ENCODE measurements around the gene FOSB.
A peak's percentile ranks its signal among the peaks of the same experiment; 100 is the strongest.

Gene FOSB

DNA sequence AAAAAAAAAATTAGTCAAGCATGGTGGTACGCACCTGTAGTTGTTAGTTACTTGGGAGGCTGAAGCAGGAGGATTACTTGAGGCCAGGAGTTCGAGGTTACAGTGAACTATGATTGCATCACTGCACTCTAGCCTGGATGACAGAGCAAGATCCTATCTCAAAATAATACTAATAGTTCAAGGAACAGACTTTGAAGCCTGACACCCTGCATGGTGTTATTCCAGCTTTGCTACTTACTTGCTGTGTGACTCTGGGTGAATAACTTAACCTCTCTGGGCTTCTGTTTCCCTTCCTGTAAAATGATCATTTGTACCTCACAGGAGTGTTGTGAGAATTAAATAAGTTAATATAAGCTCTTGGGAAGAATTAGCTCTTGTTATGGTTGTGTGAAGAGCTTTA, 3.5 kb upstream of the FOSB start:
- Mint-ChIP-seq H3K4me1 (ENCODE audit: low read depth in 2 of 2) (peaks cover 16 to 18% of the 10 kb centered on the region in 2 donors), H3K4me3 (no peak overlapping the region), H3K27ac (peak overlapping the region in 1 of 2 donors; percentile 52), H3K9me3 (no peaks in the 10 kb centered on the region), H3K27me3 (peaks cover 0 to 6% of the 10 kb centered on the region in 2 donors), H3K36me3 (ENCODE audit: insufficient read depth) (peaks cover 33% of the 10 kb centered on the region)
- DNase-seq (no peak), ATAC-seq (replicated peaks) (no peak)

DNA sequence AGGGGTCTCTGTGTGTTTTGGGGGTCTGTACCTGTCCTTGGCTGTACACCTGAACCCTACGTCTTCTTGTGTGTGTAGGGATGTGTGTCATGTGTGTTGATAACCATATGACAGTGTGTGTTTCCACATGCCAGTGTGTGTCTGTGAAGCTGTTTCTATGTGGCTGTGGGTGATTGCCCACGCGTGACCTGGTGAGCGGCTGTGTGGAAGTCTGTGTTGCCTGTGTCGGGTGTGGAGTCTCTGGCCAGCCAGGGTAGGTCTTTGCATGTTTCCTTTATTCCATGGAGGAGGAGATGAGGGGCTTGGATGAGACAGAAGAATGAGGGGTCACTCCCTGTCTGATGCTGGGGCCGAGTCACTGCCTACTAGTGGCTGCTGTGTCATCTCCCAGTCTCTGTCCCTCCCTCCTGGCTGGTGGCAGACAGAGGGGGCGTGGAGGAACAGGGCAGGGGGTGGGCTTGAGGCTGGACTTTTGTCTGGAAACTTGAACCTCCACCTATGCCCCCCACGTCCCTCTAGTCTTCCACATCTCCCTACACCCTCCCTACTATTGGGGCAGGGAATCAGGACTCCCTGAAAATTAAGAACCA, 2.8 kb upstream of the FOSB start:
- no peak overlapping the region for H3K27ac Mint-ChIP-seq
- DNase-seq (no peak), ATAC-seq (replicated peaks) (no peak)
- H3K4me1 Mint-ChIP-seq (ENCODE audit: low read depth in 2 of 2) = peaks cover 22 to 25% of the 10 kb centered on the region in 2 donors
- no peaks in the 10 kb centered on the region for H3K9me3 Mint-ChIP-seq
- H3K27me3 Mint-ChIP-seq = peaks cover 0 to 6% of the 10 kb centered on the region in 2 donors
- peaks cover 39% of the 10 kb centered on the region for H3K36me3 Mint-ChIP-seq (ENCODE audit: insufficient read depth)
- no peak overlapping the region for H3K4me3 Mint-ChIP-seq

DNA sequence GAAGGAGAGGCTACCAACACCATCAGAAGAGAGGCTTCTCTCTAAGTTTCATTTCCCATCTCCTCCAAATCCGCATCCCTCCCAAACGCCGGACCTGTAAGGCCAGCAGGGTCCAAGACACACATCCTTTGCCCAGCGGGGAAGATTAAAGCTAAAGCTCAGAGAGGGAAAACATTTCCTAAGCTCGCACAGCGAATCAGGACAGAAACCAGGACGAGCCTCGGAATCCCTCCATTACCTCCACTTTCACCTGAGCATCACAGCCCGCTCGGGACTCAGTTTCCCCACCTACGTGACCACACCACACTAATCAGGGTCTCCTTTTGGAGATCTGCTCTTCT, 711 bp upstream of the FOSB start:
- DNase-seq (no peak), ATAC-seq (replicated peaks) (no peak)
- Mint-ChIP-seq H3K4me3 (peak overlapping the region; percentile 94 to 98), H3K27me3 (peaks cover 0 to 6% of the 10 kb centered on the region in 2 donors), H3K4me1 (ENCODE audit: low read depth in 2 of 2) (peaks cover 36 to 42% of the 10 kb centered on the region in 2 donors), H3K36me3 (ENCODE audit: insufficient read depth) (peaks cover 61% of the 10 kb centered on the region), H3K9me3 (no peaks in the 10 kb centered on the region), H3K27ac (peak overlapping the region; percentile 96 to 100)

DNA sequence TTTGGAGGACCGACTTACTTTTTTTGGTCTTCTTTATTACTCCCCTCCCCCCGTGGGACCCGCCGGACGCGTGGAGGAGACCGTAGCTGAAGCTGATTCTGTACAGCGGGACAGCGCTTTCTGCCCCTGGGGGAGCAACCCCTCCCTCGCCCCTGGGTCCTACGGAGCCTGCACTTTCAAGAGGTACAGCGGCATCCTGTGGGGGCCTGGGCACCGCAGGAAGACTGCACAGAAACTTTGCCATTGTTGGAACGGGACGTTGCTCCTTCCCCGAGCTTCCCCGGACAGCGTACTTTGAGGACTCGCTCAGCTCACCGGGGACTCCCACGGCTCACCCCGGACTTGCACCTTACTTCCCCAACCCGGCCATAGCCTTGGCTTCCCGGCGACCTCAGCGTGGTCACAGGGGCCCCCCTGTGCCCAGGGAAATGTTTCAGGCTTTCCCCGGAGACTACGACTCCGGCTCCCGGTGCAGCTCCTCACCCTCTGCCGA, 409 bp downstream of the FOSB start:
- Mint-ChIP-seq H3K27me3 (peaks cover 0 to 15% of the 10 kb centered on the region in 2 donors), H3K27ac (peak overlapping the region; percentile 96 to 100), H3K9me3 (no peaks in the 10 kb centered on the region), H3K4me1 (ENCODE audit: low read depth in 2 of 2) (peaks cover 39 to 45% of the 10 kb centered on the region in 2 donors), H3K4me3 (peak overlapping the region; percentile 94 to 98), H3K36me3 (ENCODE audit: insufficient read depth) (peaks cover 72% of the 10 kb centered on the region)
- ATAC-seq (replicated peaks) (peak; percentile 4), DNase-seq (peak; percentile 60 to 71 (median 61))

DNA sequence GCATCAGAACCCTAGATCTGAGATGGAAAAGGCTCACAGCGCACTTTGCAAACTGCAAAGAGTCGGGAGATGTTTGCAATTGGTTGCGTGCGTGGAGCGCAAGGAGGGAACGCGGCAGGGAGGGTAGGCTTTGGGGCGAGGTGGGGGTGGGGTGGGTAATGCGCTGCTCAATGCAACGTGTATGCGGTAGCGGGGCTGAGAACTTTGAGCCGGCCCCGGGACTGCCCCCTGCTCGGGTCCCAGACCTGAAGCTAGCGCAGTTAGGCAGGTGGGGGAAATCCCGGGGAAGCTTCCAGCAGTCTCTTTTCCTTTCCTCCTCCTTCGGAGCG, 971 bp downstream of the FOSB start:
- peak; percentile 47 for ATAC-seq (replicated peaks)
- Mint-ChIP-seq H3K27me3 (peaks cover 0 to 16% of the 10 kb centered on the region in 2 donors), H3K36me3 (ENCODE audit: insufficient read depth) (peaks cover 78% of the 10 kb centered on the region), H3K4me1 (ENCODE audit: low read depth in 2 of 2) (peaks cover 39 to 49% of the 10 kb centered on the region in 2 donors), H3K9me3 (no peaks in the 10 kb centered on the region), H3K27ac (peak overlapping the region; percentile 96 to 100), H3K4me3 (peak overlapping the region; percentile 94 to 98)
- no peak for DNase-seq

- peak; percentile 89 to 94 (median 91) for DNase-seq
- Mint-ChIP-seq H3K27me3 (peaks cover 0 to 16% of the 10 kb centered on the region in 2 donors), H3K36me3 (ENCODE audit: insufficient read depth) (peaks cover 83% of the 10 kb centered on the region), H3K4me3 (peak overlapping the region; percentile 94 to 98), H3K9me3 (no peaks in the 10 kb centered on the region), H3K4me1 (ENCODE audit: low read depth in 2 of 2) (peaks cover 39 to 54% of the 10 kb centered on the region in 2 donors), H3K27ac (peak overlapping the region; percentile 96 to 100)
- ATAC-seq (replicated peaks) = peak; percentile 53
Measured at GRCh38 chr19:45469132-45469944, 1.5 kb downstream of the FOSB start.

DNA sequence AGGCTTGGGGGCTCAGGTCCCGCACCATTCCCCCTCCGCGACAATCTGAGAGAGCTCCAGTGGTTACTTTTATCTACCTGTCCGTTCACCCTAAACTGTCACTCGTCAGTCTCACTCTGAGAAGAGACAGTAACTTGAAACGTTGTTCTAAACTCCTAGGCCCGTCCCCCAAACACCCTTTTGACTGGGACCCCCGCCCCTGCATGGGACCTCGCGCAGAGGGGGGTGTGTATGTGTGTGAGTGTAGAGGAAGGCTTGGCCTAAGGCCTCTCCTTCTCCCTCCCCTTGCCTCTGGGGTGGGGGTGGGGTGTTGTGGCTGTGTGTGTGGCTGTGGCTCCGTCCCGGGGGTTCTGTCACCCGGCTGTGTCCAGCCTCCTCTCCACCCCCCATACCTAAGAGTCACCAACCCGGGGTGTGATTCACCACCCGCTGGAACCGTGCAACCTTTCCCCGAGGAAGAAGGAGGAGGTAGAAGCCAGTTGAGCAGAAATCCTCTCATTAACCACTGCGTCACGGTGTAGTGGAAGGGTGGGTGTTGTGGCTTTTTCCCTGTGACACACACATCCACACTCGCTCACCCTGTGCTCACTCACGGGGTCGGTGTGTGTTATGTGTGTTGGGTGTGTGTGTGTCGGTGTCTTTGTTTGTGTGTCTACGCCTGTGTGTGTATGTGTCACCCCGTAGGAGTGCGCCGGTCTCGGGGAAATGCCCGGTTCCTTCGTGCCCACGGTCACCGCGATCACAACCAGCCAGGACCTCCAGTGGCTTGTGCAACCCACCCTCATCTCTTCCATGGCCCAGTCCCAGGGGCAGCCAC, 2.4 kb downstream of the FOSB start:
- Mint-ChIP-seq H3K27me3 (peaks cover 0 to 10% of the 10 kb centered on the region in 2 donors), H3K36me3 (ENCODE audit: insufficient read depth) (peaks cover 91% of the 10 kb centered on the region), H3K27ac (peak overlapping the region; percentile 96 to 100), H3K4me3 (peak overlapping the region; percentile 94 to 98), H3K9me3 (no peaks in the 10 kb centered on the region), H3K4me1 (ENCODE audit: low read depth in 2 of 2) (peaks cover 45 to 60% of the 10 kb centered on the region in 2 donors)
- DNase-seq (peak; percentile 45 to 57 (median 52)), ATAC-seq (replicated peaks) (peak; percentile 5)

- ATAC-seq (replicated peaks) (no peak), DNase-seq (peak in 1 of 3 experiments; percentile 25)
- Mint-ChIP-seq H3K27ac (peak overlapping the region; percentile 96 to 100), H3K4me3 (peak overlapping the region; percentile 94 to 98), H3K9me3 (no peaks in the 10 kb centered on the region), H3K4me1 (ENCODE audit: low read depth in 2 of 2) (peaks cover 47 to 63% of the 10 kb centered on the region in 2 donors), H3K27me3 (peaks cover 0 to 10% of the 10 kb centered on the region in 2 donors), H3K36me3 (ENCODE audit: insufficient read depth) (peaks cover 97% of the 10 kb centered on the region)
Measured at GRCh38 chr19:45470762-45471081, 2.9 kb downstream of the FOSB start.

DNA sequence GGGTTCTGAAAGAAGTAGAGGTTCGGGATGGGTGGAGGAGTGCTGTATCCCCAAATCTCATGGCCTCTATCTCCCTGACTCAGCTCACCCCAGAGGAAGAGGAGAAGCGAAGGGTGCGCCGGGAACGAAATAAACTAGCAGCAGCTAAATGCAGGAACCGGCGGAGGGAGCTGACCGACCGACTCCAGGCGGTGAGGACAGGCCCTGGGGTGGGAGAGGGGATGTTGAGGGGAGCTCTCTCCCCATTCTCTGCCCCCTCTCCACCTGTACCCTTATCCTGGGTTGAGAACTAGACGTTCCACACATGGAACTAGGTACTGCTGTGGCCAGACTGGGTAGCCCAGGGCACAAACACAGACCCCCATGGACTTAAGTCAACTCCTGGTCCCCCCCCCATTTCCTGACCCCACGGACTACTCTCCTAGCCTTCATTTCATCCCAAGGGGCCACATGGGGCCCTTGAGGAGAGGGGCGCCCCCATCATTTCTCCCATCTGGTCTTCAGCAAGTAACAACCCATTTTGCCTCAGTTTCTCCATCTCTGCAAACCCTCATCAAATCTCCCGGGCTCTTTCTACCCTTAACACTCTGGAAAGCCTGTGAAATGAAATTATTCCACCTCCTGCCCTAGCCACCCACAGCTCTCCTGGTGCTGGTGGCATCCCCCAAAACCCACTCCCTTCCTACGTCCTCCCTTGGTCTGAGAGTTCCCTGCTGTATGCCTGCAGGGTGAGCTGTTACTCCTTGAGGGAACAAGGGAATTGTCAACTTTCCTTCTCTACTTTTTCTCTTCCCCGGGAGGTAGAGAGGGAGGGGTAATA, 3.5 kb downstream of the FOSB start:
- H3K4me3 Mint-ChIP-seq = peak overlapping the region; percentile 94 to 98
- DNase-seq (peak in 2 of 3 experiments; percentile 25 to 33), ATAC-seq (replicated peaks) (no peak)
- no peaks in the 10 kb centered on the region for H3K9me3 Mint-ChIP-seq
- H3K27ac Mint-ChIP-seq = peak overlapping the region; percentile 96 to 100
- H3K36me3 Mint-ChIP-seq (ENCODE audit: insufficient read depth) = peaks cover 98% of the 10 kb centered on the region
- H3K4me1 Mint-ChIP-seq (ENCODE audit: low read depth in 2 of 2) = peaks cover 48 to 67% of the 10 kb centered on the region in 2 donors
- peaks cover 0 to 10% of the 10 kb centered on the region in 2 donors for H3K27me3 Mint-ChIP-seq

DNA sequence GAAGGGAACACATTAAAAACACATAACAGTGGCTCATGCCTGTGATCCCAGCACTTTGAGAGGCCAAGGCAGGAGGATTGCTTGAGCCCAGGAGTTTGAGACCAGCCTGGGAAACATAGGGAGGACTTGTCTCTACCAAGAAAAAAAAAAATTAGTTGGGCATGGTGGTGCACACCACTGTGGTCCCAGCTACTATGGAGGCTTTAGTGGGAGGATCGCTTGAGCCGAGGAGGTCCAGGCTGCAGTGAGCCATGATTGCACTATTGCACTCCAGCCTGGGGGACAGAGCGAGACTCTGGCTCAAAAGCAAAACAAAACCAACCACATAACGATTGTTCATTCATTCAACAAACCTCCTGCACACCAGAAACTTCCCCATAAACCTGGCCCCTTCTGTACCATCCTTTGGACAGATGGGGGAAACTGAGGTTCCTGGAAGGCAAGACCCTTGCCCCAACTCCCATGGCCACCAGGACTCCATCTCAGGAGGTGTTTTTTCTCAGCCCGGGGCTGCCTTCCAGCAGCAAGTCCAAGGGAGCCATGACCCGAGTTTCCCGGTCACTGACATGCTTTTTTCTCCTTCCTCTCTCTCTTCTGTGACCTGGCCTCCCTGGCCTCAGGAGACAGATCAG, 4.3 kb downstream of the FOSB start:
- ATAC-seq (replicated peaks) (no peak), DNase-seq (peak in 2 of 3 experiments; percentile 28 to 33)
- peaks cover 100% of the 10 kb centered on the region for H3K36me3 Mint-ChIP-seq (ENCODE audit: insufficient read depth)
- H3K27ac Mint-ChIP-seq = peak overlapping the region; percentile 96 to 100
- peaks cover 54 to 70% of the 10 kb centered on the region in 2 donors for H3K4me1 Mint-ChIP-seq (ENCODE audit: low read depth in 2 of 2)
- peak overlapping the region; percentile 94 to 98 for H3K4me3 Mint-ChIP-seq
- no peaks in the 10 kb centered on the region for H3K9me3 Mint-ChIP-seq
- peaks cover 0 to 10% of the 10 kb centered on the region in 2 donors for H3K27me3 Mint-ChIP-seq

DNA sequence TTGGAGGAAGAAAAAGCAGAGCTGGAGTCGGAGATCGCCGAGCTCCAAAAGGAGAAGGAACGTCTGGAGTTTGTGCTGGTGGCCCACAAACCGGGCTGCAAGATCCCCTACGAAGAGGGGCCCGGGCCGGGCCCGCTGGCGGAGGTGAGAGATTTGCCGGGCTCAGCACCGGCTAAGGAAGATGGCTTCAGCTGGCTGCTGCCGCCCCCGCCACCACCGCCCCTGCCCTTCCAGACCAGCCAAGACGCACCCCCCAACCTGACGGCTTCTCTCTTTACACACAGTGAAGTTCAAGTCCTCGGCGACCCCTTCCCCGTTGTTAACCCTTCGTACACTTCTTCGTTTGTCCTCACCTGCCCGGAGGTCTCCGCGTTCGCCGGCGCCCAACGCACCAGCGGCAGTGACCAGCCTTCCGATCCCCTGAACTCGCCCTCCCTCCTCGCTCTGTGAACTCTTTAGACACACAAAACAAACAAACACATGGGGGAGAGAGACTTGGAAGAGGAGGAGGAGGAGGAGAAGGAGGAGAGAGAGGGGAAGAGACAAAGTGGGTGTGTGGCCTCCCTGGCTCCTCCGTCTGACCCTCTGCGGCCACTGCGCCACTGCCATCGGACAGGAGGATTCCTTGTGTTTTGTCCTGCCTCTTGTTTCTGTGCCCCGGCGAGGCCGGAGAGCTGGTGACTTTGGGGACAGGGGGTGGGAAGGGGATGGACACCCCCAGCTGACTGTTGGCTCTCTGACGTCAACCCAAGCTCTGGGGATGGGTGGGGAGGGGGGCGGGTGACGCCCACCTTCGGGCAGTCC, 5.0 kb downstream of the FOSB start:
- peak overlapping the region; percentile 96 to 100 for H3K27ac Mint-ChIP-seq
- DNase-seq (peak; percentile 43 to 44 (median 44)), ATAC-seq (replicated peaks) (no peak)
- peaks cover 100% of the 10 kb centered on the region for H3K36me3 Mint-ChIP-seq (ENCODE audit: insufficient read depth)
- peaks cover 53 to 70% of the 10 kb centered on the region in 2 donors for H3K4me1 Mint-ChIP-seq (ENCODE audit: low read depth in 2 of 2)
- peaks cover 0 to 10% of the 10 kb centered on the region in 2 donors for H3K27me3 Mint-ChIP-seq
- H3K4me3 Mint-ChIP-seq = peak overlapping the region; percentile 94 to 98
- no peaks in the 10 kb centered on the region for H3K9me3 Mint-ChIP-seq

DNA sequence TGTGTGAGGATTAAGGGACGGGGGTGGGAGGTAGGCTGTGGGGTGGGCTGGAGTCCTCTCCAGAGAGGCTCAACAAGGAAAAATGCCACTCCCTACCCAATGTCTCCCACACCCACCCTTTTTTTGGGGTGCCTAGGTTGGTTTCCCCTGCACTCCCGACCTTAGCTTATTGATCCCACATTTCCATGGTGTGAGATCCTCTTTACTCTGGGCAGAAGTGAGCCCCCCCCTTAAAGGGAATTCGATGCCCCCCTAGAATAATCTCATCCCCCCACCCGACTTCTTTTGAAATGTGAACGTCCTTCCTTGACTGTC, 5.5 kb downstream of the FOSB start:
- Mint-ChIP-seq H3K4me3 (peak overlapping the region; percentile 94 to 98), H3K9me3 (no peaks in the 10 kb centered on the region), H3K27ac (peak overlapping the region; percentile 96 to 100), H3K4me1 (ENCODE audit: low read depth in 2 of 2) (peaks cover 56 to 70% of the 10 kb centered on the region in 2 donors), H3K36me3 (ENCODE audit: insufficient read depth) (peaks cover 100% of the 10 kb centered on the region), H3K27me3 (peaks cover 0 to 10% of the 10 kb centered on the region in 2 donors)
- ATAC-seq (replicated peaks) = no peak
- DNase-seq = peak in 1 of 3 experiments; percentile 21
